Neural crest cell (in vitro differentiated cells): ENCODE results near the gene BCL2L1. TPM values are rescaled to one million over a fixed set of nuclear protein-coding genes. Genes with fewer than 3 reads are reported as not detected.

Experiments
- DNase-seq: peaks from one replicate; pipeline ENCODE4 v3.0.0; 2021; ENCODE audit warnings: low read depth, mixed read lengths, low spot score
- H3K27ac Mint-ChIP-seq: one replicate; pipeline ENCODE4 v1.8.0; 2021; ENCODE audit warnings: mild to moderate bottlenecking, mixed read lengths; ENCODE audit not compliant: unreplicated experiment
- H3K27me3 Mint-ChIP-seq: 2 replicates; pipeline ENCODE4 v1.8.0; 2021; ENCODE audit warnings: low read depth, mild to moderate bottlenecking, mixed read lengths
- H3K36me3 Mint-ChIP-seq: 2 replicates; pipeline ENCODE4 v1.8.0; 2021; ENCODE audit warnings: low read depth, mild to moderate bottlenecking, mixed read lengths
- H3K4me1 Mint-ChIP-seq: 2 replicates; pipeline ENCODE4 v1.8.0; 2021; ENCODE audit warnings: mixed read lengths
- H3K4me3 Mint-ChIP-seq: one replicate; pipeline ENCODE4 v1.8.0; 2021; ENCODE audit warnings: mild to moderate bottlenecking, mixed read lengths
- H3K9me3 Mint-ChIP-seq: 2 replicates; pipeline ENCODE4 v1.8.0; 2021; ENCODE audit warnings: mixed read lengths
- CTCF ChIP-seq: fragments of 200-600 bp; sonication (generic); conservative IDR thresholded peaks from 2 replicates; pipeline ENCODE4 v1.5.0; 2021; ENCODE audit warnings: antibody characterized with exemption, mild to moderate bottlenecking
- total RNA-seq: library from RNA; stranded (reverse); gene quantifications from 2 replicates; pipeline ENCODE4 v1.2.1, GENCODE V29; 2021

BCL2L1 gene
- total RNA-seq, 1 donor from 2014 or later, result 74.3 TPM

DNA sequence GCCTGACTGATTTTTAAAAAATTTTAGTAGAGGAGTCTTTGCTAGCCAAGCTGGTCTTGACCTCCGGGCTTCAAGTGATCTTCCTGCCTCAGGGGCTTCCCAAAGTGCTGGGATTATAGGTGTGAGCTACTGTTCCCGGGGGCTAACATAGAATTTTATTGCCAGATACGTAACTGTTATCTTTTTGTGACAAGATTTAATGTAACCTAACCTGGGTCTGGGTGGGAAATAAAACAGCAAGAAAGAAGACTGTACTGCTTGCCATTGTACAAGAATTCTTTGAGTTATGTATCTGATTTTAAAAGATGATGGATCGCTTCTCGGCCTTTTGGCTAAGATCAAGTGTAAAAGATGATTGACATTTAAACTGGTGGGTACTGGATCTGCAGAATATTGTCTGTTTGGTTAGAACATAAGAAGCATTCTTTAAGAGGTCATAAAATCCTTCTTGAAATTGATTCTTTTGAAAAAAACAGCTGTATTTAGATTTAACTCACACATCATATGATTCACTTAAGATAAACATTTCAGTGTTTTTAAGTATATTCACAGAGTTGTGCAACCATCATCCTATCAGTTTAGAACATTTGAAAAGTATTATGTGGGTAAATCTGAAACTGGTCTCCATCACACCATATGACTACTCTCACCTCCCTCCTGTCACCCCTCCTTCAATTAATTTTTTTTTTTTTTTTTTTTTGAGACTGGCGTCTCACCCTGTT is 38.0 kb upstream of the BCL2L1 start:
- TF ChIP-seq CTCF, result no peak
- Mint-ChIP-seq H3K4me1 (no peaks in the 10 kb centered on the region), H3K9me3 (no peaks in the 10 kb centered on the region), H3K36me3 (peaks cover 40% of the 10 kb centered on the region), H3K4me3 (no peak overlapping the region), H3K27me3 (no peaks in the 10 kb centered on the region), H3K27ac (no peak overlapping the region)
- no peak for DNase-seq

DNA sequence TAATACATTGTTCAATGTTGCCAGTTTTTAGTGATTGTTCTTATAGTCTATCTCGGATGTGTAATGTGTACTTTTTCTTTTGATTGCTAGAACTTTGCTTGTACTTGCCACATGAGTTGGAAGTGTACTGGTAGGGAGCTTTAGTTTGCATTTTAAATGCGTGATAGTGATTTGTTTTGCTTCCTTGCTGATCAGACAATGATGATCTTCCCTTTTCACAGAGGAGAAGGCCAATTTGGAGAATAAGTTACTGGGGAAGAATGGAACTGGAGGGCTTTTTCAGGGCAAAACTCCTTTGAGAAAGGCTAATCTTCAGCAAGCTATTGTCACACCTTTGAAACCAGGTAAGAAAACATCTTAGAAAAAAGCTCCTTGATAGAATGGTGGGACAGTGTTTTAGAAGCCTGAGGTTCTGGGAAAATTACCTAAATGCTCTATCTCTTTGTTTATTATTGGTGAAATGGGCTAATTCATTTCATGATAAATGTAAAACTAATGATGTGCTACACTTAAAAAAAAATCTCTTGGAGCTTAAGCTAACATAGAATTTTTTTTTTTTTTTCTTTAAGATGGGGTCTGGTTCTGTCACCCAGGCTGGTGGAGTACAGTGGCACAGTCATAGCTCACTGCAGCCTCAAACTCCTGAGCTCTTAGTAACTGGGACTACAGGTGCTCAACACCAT is 37.3 kb upstream of the BCL2L1 start:
- no peak overlapping the region for H3K4me3 Mint-ChIP-seq
- DNase-seq, result no peak
- H3K9me3 Mint-ChIP-seq, result no peaks in the 10 kb centered on the region
- H3K27ac Mint-ChIP-seq, result no peak overlapping the region
- no peaks in the 10 kb centered on the region for H3K27me3 Mint-ChIP-seq
- no peak for TF ChIP-seq CTCF
- H3K36me3 Mint-ChIP-seq, result peaks cover 37% of the 10 kb centered on the region
- no peaks in the 10 kb centered on the region for H3K4me1 Mint-ChIP-seq

GRCh38 chr20:31758991-31759390 is 36.3 kb upstream of the BCL2L1 start:
- H3K36me3 Mint-ChIP-seq, result peaks cover 31% of the 10 kb centered on the region
- peak overlapping the region; percentile 4 for H3K27ac Mint-ChIP-seq
- H3K27me3 Mint-ChIP-seq, result no peaks in the 10 kb centered on the region
- H3K4me1 Mint-ChIP-seq, result no peaks in the 10 kb centered on the region
- no peak for DNase-seq
- H3K4me3 Mint-ChIP-seq, result no peak overlapping the region
- TF ChIP-seq CTCF, result no peak
- no peaks in the 10 kb centered on the region for H3K9me3 Mint-ChIP-seq

GRCh38 chr20:31758521-31758920 is 35.9 kb upstream of the BCL2L1 start:
- Mint-ChIP-seq H3K4me3 (no peak overlapping the region), H3K27ac (no peak overlapping the region), H3K27me3 (no peaks in the 10 kb centered on the region), H3K9me3 (no peaks in the 10 kb centered on the region), H3K4me1 (no peaks in the 10 kb centered on the region), H3K36me3 (peaks cover 31% of the 10 kb centered on the region)
- DNase-seq, result no peak
- TF ChIP-seq CTCF, result no peak

GRCh38 chr20:31757254-31757653 is 34.6 kb upstream of the BCL2L1 start:
- no peak overlapping the region for H3K4me3 Mint-ChIP-seq
- no peak for DNase-seq
- no peaks in the 10 kb centered on the region for H3K27me3 Mint-ChIP-seq
- peaks cover 24% of the 10 kb centered on the region for H3K36me3 Mint-ChIP-seq
- TF ChIP-seq CTCF, result no peak
- no peaks in the 10 kb centered on the region for H3K9me3 Mint-ChIP-seq
- peak overlapping the region; percentile 16 for H3K27ac Mint-ChIP-seq
- no peaks in the 10 kb centered on the region for H3K4me1 Mint-ChIP-seq
